B cell (primary cell): Measurements from ENCODE around the gene AGXT. TPM values are rescaled to one million over a fixed set of nuclear protein-coding genes. Genes with fewer than 3 reads are reported as not detected.

ENCODE experiments used
- ATAC-seq: fragments of 200-7000 bp; cut with Tn5 transposase; one replicate; pipeline ENCODE4 v1.10.0; 2021; ENCODE audit warnings: low read depth, mild to moderate bottlenecking, moderate number of reproducible peaks, moderate library complexity
- CTCF ChIA-PET: fragments of 350-600 bp; sonication (Branson Sonifier 250); formaldehyde crosslinking; loops from one replicate; lab custom pipeline; 2021; ENCODE audit warnings: antibody characterized with exemption, inconsistent platforms; lab: Charles Lee
- POLR2A ChIA-PET: fragments of 350-600 bp; sonication (Branson Sonifier 250); formaldehyde crosslinking; loops from one replicate; lab custom pipeline; 2021; ENCODE audit warnings: antibody characterized with exemption; lab: Charles Lee
- DNase-seq: peaks from one replicate; pipeline ENCODE4 v3.0.0; 2013
- H2AFZ ChIP-seq: 2 replicates; pipeline ENCODE4 v1.6.1; 2012; ENCODE audit warnings: mild to moderate bottlenecking, low read depth, low read length; ENCODE audit not compliant: insufficient read depth, poor library complexity, severe bottlenecking
- H3K27ac ChIP-seq, 2 donors: 1 replicate in 1 of 2; 2 replicates in 1 of 2; pipeline ENCODE4 v1.5.1; 2012 to 2013; ENCODE audit warnings: low read length in 2 of 2, mild to moderate bottlenecking in 2 of 2, moderate library complexity in 1 of 2
- H3K27me3 ChIP-seq, 4 experiments: fragments of 200-600 bp in 1 of 4; sonication (generic) in 1 of 4; replicated peaks in 1 of 4; 1 replicate in 2 of 4; 2 replicates in 2 of 4; pipeline versions ENCODE4 v1.6.1 to v1.7.0; 2013 to 2016; ENCODE audit warnings: low read length in 3 of 4, mild to moderate bottlenecking in 2 of 4, mixed read lengths in 1 of 4, moderate library complexity in 1 of 4; ENCODE audit not compliant: insufficient read depth in 4 of 4, control insufficient read depth in 3 of 4; ENCODE audit errors: control extremely low read depth in 1 of 4
- H3K36me3 ChIP-seq, 2 experiments: replicated peaks in 1 of 2; 1 replicate in 1 of 2; 2 replicates in 1 of 2; pipeline versions ENCODE4 v1.6.1 to v1.7.1; 2013; ENCODE audit warnings: low read length in 1 of 2; ENCODE audit not compliant: insufficient read depth in 2 of 2, control insufficient read depth in 1 of 2; ENCODE audit errors: control extremely low read depth in 1 of 2, extremely low read depth in 1 of 2
- H3K4me1 ChIP-seq, 2 donors: fragments of 200-600 bp in 1 of 2; sonication (generic) in 1 of 2; 1 replicate in 1 of 2; 2 replicates in 1 of 2; pipeline versions ENCODE4 v1.5.1 to v1.6.1; 2013 to 2017; ENCODE audit warnings: low read length in 2 of 2; ENCODE audit not compliant: control insufficient read depth in 2 of 2, insufficient read depth in 2 of 2
- H3K4me2 ChIP-seq: replicated peaks from 2 replicates; pipeline ENCODE3; 2012; ENCODE audit warnings: mild to moderate bottlenecking, low read depth, low read length; ENCODE audit not compliant: poor library complexity, severe bottlenecking
- H3K4me3 ChIP-seq, 5 experiments: fragments of 200-600 bp in 1 of 5; sonication (generic) in 1 of 5; 1 replicate in 3 of 5; 2 replicates in 2 of 5; pipeline versions ENCODE4 v1.5.1 to v1.7.0; 2011 to 2016; ENCODE audit warnings: low read length in 4 of 5, mild to moderate bottlenecking in 4 of 5, low read depth in 2 of 5, control low read depth in 1 of 5, moderate library complexity in 1 of 5; ENCODE audit not compliant: insufficient read depth in 1 of 5; ENCODE audit errors: control extremely low read depth in 1 of 5, extremely low read depth in 1 of 5
- H3K79me2 ChIP-seq: fragments of 200-600 bp; sonication (generic); one replicate; pipeline ENCODE4 v1.6.0; 2016; ENCODE audit warnings: low read length; ENCODE audit not compliant: control insufficient read depth, insufficient read depth
- H3K9ac ChIP-seq: fragments of 200-600 bp; sonication (generic); 2 replicates; pipeline ENCODE4 v1.6.1; 2017; ENCODE audit warnings: mild to moderate bottlenecking, low read length, moderate library complexity
- H3K9me3 ChIP-seq, 3 donors: one replicate each; pipeline versions ENCODE4 v1.6.1 to v1.7.1; 2013; ENCODE audit warnings: low read length in 2 of 3; ENCODE audit not compliant: control insufficient read depth in 2 of 3, insufficient read depth in 1 of 3; ENCODE audit errors: control extremely low read depth in 1 of 3
- H4K20me1 ChIP-seq: 2 replicates; pipeline ENCODE4 v1.6.0; 2012; ENCODE audit warnings: mild to moderate bottlenecking, low read length; ENCODE audit not compliant: insufficient read depth, control insufficient read depth, poor library complexity, severe bottlenecking
- H3K27ac Mint-ChIP-seq: one replicate; pipeline ENCODE4 v1.8.0; 2021; ENCODE audit warnings: mixed read lengths
- H3K27me3 Mint-ChIP-seq: one replicate; pipeline ENCODE4 v1.8.0; 2021; ENCODE audit warnings: mixed read lengths
- H3K4me1 Mint-ChIP-seq: one replicate; pipeline ENCODE4 v1.8.0; 2021; ENCODE audit warnings: mixed read lengths
- H3K4me3 Mint-ChIP-seq: one replicate; pipeline ENCODE4 v1.8.0; 2021; ENCODE audit warnings: mixed read lengths
- H3K9me3 Mint-ChIP-seq: one replicate; pipeline ENCODE4 v1.8.0; 2022; ENCODE audit warnings: mixed read lengths; ENCODE audit not compliant: insufficient read depth
- CTCF ChIP-seq: fragments of 200-600 bp; IDR thresholded peaks from one replicate; pipeline ENCODE4 v1.8.0; 2022; ENCODE audit warnings: antibody characterized with exemption, mild to moderate bottlenecking
- EZH2 ChIP-seq: IDR thresholded peaks from 2 replicates; pipeline ENCODE4 v1.6.1; 2012; ENCODE audit warnings: borderline replicate concordance, low read depth, mild to moderate bottlenecking, moderate library complexity, low read length; ENCODE audit not compliant: insufficient read depth, poor library complexity, severe bottlenecking
- WGBS: methylation state at CpG from one replicate; pipeline ENCODE4 v1.1.5; 2013; ENCODE audit warnings: missing lambda C conversion rate; ENCODE audit not compliant: insufficient coverage; 5-methylcytosine and 5-hydroxymethylcytosine counted together
- intact Hi-C: fragments of 100-400 bp; cut with micrococcal nuclease; formaldehyde crosslinking; loops from one replicate; pipeline ENCODE4 v1.10.0; 2022
- polyA plus RNA-seq: library from polyadenylated mRNA; depleted of rRNA; stranded (reverse); fragments of >200 nt; gene quantifications from 2 replicates; pipeline ENCODE4 v1.2.3, GENCODE V29; 2012
- total RNA-seq, 2 donors: library from RNA; stranded (reverse); fragments of 120-200 nt in 1 of 2; gene quantifications; 1 replicate in 1 of 2; 2 replicates in 1 of 2; pipeline versions ENCODE4 v1.2.3 to v1.2.4, GENCODE V29; 2013 to 2022

Gene AGXT
- total and polyA plus RNA-seq, 2 donors (not counting 1 experiment from before 2014, with no cell fraction given): not detected

- Histone ChIP-seq H3K79me2 (no peaks in the 10 kb centered on the region), H3K36me3 (no peaks in the 10 kb centered on the region), H3K9ac (no peak overlapping the region), H4K20me1 (no peaks in the 10 kb centered on the region), H3K27ac (no peak overlapping the region), H2AFZ (no peak overlapping the region), H3K4me2 (no peak overlapping the region), H3K4me3 (no peak overlapping the region), H3K9me3 (peaks cover 0 to 28% (median 8%) of the 10 kb centered on the region in 3 donors), H3K27me3 (peaks cover 0 to 2% (median 0%) of the 10 kb centered on the region in 4 experiments), H3K4me1 (no peaks in the 10 kb centered on the region)
- no peak overlapping the region for H3K27ac Mint-ChIP-seq
- no peaks in the 10 kb centered on the region for H3K27me3 Mint-ChIP-seq
- DNase-seq (no peak), ATAC-seq (no peak)
- no peak for TF ChIP-seq CTCF
- no peak for TF ChIP-seq EZH2
- WGBS: 71% methylated on average over 11 of the region's 11 CpGs
- H3K4me3 Mint-ChIP-seq: no peak overlapping the region
- H3K4me1 Mint-ChIP-seq: no peaks in the 10 kb centered on the region
- intact Hi-C loops: loop anchor here (2.0 kb wide), 1 partner anchor 1026 kb away; no protein-coding TSS in a partner anchor
- ChIA-PET POLR2A (no interaction called here), CTCF (interaction anchor here (0.9 to 2.4 kb wide), 14 partner anchors 11 to 1170 kb away, joined by 3 to 9 read pairs (median 4); partner anchors contain the start of gene PPP1R7)
- H3K9me3 Mint-ChIP-seq: peaks cover 5% of the 10 kb centered on the region
Observed at GRCh38 chr2:240850756-240851077, 17.9 kb upstream of the AGXT start.

GRCh38 chr2:240851078-240851991 lies 17.3 kb upstream of the AGXT start:
- ChIA-PET POLR2A (no interaction called here), CTCF (interaction anchor here (0.6 to 2.4 kb wide), 16 partner anchors 10 to 1169 kb away, joined by 3 to 9 read pairs (median 4); partner anchors contain the start of gene PPP1R7)
- H3K4me1 ChIP-seq: no peaks in the 10 kb centered on the region

More at GRCh38 chr2:240851078-240851991, 17.3 kb upstream of the AGXT start:
- Histone ChIP-seq H3K79me2 (no peaks in the 10 kb centered on the region), H4K20me1 (no peaks in the 10 kb centered on the region), H3K4me2 (no peak overlapping the region), H3K27ac (no peak overlapping the region), H3K36me3 (no peaks in the 10 kb centered on the region), H3K9ac (no peak overlapping the region), H3K9me3 (peaks cover 0 to 34% (median 8%) of the 10 kb centered on the region in 3 donors), H2AFZ (no peak overlapping the region), H3K27me3 (peaks cover 0 to 2% (median 0%) of the 10 kb centered on the region in 4 experiments), H3K4me3 (no peak overlapping the region)
- H3K4me1 Mint-ChIP-seq: no peaks in the 10 kb centered on the region
- H3K4me3 Mint-ChIP-seq: no peak overlapping the region
- no peak overlapping the region for H3K27ac Mint-ChIP-seq
- TF ChIP-seq CTCF (peak; percentile 95), EZH2 (no peak)
- peak; percentile 85 for ATAC-seq
- H3K9me3 Mint-ChIP-seq: peaks cover 5% of the 10 kb centered on the region
- DNase-seq: peak; percentile 84
- intact Hi-C loops: loop anchor here (2.0 kb wide), 1 partner anchor 1025 kb away; no protein-coding TSS in a partner anchor
- no peaks in the 10 kb centered on the region for H3K27me3 Mint-ChIP-seq
- 52% methylated on average over 32 of the region's 33 CpGs for WGBS
